Skeletal muscle cell (primary cell): Measurements from ENCODE around the gene SART1.
A peak's percentile ranks its signal among the peaks of the same experiment; 100 is the strongest.

Source experiments
- DNase-seq: peaks from one replicate; pipeline ENCODE4 v3.0.0-alpha.2; 2010; ENCODE audit warnings: low read depth
- H3K4me3 ChIP-seq: 2 replicates; pipeline ENCODE4 v1.5.1; 2011; ENCODE audit warnings: low read depth, mild to moderate bottlenecking, control low read depth, low read length, moderate library complexity

Gene SART1

GRCh38 chr11:65960824-65961266 is 689 bp upstream of the SART1 start:
- DNase-seq = no peak
- peak overlapping the region; percentile 93 for H3K4me3 ChIP-seq

DNA sequence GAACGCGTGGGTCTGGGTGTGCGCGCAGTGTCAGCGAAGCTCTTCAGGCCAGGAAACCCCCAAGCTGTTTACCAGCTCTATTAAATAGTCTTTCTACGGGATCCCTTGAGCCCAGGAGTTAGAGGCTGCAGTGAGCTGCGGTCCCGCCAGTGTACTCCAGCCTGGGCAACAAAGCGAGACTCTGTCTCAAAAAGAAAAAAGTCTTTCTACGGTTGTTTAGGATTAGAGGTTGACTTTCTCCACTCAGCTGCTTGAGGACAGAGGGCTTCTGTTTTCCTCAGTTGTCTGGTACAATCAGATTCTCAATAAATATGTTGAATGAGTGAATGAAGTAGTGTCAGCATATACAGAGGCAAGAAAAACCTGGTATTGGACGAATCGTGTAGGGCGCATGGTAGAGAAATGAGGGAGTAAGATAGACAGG is 619 bp downstream of the SART1 start:
- H3K4me3 ChIP-seq = peak overlapping the region; percentile 93
- no peak for DNase-seq

DNA sequence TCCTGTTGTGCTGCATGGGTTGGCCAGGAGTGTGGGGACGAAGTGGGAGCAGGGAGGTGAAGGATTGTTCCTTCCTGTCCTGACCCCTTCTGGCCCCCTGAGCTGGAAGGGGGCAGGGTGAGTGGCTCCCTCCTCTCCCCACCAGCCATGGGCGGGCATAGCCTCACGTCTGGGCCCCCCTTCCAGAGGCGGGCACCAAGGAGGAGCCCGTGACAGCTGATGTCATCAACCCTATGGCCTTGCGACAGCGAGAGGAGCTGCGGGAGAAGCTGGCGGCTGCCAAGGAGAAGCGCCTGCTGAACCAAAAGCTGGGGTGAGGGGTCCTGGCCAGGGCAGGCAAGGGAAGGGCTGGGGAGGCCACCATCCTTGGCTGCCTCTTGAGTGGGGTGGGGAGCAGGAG is 3.4 kb downstream of the SART1 start:
- no peak overlapping the region for H3K4me3 ChIP-seq

GRCh38 chr11:65965986-65966762 is 4.6 kb downstream of the SART1 start:
- no peak overlapping the region for H3K4me3 ChIP-seq
- no peak for DNase-seq

More for the DNA sequence above, 3.4 kb downstream of the SART1 start:
- no peak for DNase-seq

DNA sequence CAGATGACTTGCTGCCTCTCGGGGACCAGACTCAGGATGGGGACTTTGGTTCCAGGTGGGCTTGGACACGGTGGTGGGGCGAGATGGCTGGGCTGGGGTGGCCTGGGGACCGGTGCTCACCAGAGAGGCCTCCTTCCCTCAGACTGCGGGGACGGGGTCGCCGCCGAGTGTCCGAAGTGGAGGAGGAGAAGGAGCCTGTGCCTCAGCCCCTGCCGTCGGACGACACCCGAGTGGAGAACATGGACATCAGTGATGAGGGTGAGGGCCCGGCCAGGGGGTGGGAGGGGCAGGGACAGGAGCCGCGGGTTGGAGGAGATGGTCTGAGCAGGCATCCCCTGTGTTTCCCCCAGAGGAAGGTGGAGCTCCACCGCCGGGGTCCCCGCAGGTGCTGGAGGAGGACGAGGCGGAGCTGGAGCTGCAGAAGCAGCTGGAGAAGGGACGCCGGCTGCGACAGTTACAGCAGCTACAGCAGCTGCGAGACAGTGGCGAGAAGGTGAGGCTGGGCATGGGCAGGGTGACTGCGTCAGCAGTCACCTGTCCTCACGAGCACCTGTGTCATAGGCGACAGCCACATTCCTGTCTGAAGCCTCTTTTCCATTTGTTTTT is 5.9 kb downstream of the SART1 start:
- DNase-seq = no peak
- H3K4me3 ChIP-seq = no peak overlapping the region

- DNase-seq = no peak
These were observed 7.3 kb downstream of the SART1 start for GRCh38 chr11:65968600-65969482.

DNA sequence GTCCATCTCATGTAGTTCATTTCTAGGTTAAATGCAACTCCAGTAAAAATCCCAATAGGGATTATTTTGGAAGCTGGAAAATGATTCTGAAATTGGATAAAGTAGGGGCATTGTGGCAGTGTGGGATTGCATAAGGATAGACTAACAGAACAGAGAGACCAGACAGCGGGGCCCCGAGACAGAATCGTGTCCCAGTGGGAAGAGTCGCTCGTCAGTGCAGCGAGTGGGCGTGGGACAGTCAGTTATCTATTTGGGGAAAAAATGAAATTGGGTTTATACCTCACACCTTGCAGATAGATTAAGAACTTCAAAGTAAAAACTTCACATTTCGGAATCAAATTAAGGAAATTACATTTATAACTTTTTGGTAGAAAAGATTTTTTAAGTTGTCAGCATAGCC is 10.6 kb downstream of the SART1 start:
- H3K4me3 ChIP-seq = no peak overlapping the region
- no peak for DNase-seq

More at GRCh38 chr11:65968600-65969482, 7.3 kb downstream of the SART1 start:
- H3K4me3 ChIP-seq = no peak overlapping the region

GRCh38 chr11:65973439-65974110 is 12.0 kb downstream of the SART1 start:
- H3K4me3 ChIP-seq = no peak overlapping the region
- no peak for DNase-seq

GRCh38 chr11:65975771-65976170 is 14.2 kb downstream of the SART1 start:
- DNase-seq = no peak
- H3K4me3 ChIP-seq = no peak overlapping the region

DNA sequence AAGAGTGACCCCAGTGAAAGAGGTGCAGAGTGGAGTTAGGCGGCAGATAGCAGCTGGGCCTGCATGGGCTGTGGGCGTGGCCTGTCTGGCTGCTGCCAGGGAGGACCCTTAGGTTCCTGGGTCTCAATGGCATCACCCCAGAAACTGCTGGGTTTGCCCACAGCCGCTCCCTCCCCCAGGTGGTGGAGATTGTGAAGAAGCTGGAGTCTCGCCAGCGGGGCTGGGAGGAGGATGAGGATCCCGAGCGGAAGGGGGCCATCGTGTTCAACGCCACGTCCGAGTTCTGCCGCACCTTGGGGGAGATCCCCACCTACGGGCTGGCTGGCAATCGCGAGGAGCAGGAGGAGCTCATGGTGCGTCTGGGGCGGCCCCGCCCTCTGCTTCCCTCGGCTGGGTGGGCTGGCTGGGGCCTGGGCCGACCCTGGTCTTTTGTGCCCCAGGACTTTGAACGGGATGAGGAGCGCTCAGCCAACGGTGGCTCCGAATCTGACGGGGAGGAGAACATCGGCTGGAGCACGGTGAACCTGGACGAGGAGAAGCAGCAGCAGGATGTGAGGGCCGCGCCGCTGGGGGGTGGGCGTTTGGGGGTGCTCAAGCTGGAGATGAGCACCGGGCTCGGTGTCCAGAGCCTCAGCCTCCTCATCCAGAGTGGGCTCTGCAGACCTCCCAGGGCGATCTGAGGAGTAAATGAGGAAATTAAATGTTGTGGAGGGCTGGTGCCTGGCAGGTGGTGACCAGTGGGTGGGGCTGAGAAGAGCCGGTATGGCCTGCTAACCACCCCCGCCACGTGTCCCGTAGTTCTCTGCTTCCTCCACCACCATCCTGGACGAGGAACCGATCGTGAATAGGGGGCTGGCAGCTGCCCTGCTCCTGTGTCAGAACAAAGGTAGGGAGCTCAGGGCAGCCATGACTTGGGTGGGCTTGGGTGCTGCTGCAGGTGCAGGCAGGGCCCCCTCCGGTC is 15.0 kb downstream of the SART1 start:
- H3K4me3 ChIP-seq = no peak overlapping the region
- DNase-seq = no peak

GRCh38 chr11:65977621-65978390 is 16.3 kb downstream of the SART1 start:
- H3K4me3 ChIP-seq = no peak overlapping the region
- DNase-seq = no peak

DNA sequence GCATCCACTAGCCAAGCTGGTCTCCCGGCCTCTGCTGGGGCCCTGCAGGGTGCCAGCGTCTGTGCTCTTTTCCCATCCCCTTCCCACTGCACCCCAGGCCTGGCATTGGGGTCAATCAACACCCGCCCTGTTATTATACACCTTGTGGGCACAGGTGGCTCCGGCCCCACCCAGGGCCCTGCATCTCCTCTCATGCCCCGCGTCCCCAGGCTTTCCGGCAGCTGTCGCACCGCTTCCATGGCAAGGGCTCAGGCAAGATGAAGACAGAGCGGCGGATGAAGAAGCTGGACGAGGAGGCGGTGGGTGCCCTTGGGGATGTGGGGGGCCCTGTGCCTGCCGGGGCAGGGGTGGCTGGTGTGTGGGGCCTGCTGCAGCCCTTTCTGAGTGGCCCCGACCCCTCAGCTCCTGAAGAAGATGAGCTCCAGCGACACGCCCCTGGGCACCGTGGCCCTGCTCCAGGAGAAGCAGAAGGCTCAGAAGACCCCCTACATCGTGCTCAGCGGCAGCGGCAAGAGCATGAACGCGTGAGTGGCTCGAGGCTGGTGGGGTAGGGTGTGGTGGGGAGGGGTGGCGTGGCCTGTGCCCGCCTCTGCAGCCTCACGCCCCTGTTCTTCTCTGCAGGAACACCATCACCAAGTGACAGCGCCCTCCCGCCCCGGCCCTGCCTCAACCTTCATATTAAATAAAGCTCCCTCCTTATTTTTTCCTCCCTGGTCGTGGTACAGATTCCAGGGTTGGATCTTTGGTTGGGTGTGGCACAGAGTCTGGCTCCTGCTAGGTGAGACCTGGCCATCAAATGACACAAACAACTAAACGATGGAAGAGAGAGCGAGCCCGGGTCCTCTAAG is 17.1 kb downstream of the SART1 start:
- DNase-seq = no peak
- H3K4me3 ChIP-seq = no peak overlapping the region

- DNase-seq = no peak
- H3K4me3 ChIP-seq = no peak overlapping the region
These were observed 17.8 kb downstream of the SART1 start for GRCh38 chr11:65979261-65979759.

DNA sequence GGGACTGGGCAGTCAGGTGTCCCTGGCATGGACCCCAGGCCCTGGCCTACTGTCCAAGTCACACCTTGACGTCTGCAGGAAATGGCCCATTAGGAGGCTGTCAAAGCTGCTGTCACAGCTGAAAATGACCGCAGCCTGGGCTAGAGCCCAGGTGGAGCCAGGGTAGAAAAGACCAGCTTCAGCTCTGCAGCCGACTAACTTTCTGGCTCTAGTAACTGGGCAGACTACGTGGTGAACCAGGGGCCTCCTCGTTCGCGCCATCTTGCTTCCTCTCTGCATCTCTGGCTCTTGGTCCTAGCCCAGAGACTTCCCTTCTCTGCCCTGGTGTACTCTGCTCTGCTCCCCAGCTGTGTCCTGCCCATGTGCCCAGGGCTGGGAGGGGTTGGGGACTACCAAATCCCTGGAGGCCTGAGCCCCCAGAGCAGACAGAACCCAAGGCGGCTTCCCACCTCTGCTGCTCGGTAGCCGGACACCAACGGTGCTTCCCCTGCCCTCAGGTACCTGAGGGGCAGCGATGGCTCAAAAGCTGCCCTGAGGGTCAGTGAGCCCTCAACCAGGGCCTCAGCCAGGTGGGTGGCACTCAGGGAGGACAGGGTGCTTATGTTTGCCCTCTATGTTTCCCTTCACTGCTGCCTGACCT is 19.7 kb downstream of the SART1 start:
- no peak for DNase-seq

DNA sequence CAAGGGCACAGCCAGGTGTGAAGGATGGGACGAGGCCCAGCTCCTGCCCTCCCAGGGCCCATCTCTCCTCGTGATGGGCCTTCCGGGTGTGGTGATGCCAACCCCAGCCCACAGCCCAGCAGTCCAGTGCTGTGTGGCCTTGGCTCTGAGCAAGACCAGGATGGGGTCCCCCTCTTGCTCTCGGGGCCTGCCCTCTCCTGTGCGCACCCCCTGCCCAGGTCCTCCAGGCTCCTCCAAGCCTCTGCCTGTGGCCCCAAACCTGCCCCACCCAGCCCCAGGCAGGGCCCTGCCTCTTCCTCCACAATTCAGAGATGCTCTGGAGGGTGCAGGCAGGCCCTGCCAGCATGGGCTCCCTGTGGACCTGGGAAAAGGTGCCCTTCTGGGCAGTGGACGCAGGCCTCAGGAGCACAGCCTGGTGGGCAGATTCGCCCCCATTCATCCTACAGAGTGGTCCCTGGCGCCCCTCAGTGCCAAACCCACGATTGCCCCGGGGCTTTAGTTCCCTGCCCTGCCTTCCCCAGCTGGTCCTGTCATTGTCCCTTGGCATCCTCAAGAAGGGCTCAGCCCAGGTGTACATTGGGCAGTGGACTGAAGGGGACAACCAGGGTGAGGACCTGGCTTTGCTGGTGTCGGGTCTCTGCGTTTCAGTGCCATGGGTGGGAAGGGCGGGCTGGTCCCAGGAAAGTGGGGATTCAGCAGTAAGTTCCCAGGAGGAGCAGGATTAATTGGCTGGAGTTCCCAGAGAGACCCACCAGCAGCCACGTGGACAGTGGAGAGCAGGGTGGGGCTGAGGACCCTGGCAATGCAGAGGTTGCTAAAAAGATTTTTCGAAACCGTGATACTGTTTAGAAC is 20.7 kb downstream of the SART1 start:
- no peak for DNase-seq
- no peak overlapping the region for H3K4me3 ChIP-seq

More for the DNA sequence above, 19.7 kb downstream of the SART1 start:
- no peak overlapping the region for H3K4me3 ChIP-seq
